Fibroblast of skin of right quadriceps (primary cell): ENCODE measurements around the gene NEURL2.
A peak's percentile ranks its signal among the peaks of the same experiment; 100 is the strongest.

Experiments
- DNase-seq: peaks from one replicate; pipeline ENCODE4 v3.0.0-alpha.2; 2013

The NEURL2 gene

GRCh38 chr20:45867136-45867818, 23.7 kb downstream of the NEURL2 start:
- no peak for DNase-seq

DNA sequence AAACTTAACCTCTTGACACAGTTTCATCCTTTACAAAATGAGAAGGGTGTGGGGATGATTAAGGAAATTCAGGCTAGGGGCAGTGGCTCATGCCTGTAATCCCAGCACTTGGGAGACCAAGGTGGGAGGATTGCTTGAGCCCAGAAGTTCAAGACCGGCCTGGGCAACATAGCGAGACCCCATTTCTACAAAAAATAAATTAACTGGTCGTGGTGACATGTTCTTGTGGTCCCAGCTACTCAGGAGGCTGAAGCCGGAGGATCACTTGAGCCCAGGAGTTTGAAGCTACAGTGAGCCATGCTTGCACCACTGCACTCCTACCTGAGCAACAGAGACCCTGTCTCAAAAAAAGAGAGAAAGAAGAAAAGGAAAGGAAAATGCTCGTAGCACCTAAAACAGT, 24.6 kb downstream of the NEURL2 start:
- DNase-seq = no peak

GRCh38 chr20:45863543-45864470, 27.2 kb downstream of the NEURL2 start:
- no peak for DNase-seq

DNA sequence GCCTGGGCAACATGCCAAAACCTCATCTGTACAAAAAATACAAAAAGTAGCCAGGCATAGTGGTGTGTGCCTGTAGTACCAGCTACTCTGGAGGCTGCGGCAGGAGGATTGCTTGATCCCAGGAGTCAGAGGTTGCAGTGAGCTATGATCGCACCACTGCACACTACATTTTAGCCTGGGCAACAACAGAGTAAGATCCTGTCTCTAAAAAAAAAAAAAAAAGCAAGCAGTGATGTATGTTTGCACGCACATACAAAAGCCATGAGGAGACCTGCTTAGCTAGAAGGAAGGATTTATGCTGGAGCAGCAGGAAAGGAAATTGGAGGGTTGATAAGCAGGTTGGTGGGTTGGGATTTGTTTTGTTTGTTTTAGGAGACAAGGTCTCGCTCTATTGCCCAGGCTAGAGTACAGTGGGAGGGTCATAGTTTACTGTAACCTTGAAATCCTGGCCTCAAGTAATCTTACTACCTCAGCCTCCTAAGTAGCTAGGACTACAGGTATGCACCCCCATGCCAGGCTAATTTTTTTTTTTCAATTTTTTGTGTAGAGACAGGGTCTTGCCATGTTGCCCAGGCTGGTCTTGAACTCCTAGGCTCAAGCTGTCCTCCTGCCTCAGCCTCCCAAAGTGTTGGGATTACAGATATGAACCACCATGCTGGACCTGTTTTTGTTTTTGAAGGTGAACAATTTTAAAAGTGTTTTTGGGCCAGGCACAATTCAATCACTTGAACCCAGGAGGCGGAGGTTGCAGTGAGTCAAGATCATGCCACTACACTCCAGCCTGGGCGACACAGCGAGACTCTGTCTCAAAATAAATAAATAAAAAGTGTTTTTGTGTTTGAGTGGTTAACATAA, 29.6 kb downstream of the NEURL2 start:
- no peak for DNase-seq

- DNase-seq = no peak
These were observed 30.3 kb downstream of the NEURL2 start for GRCh38 chr20:45860560-45861220.

DNA sequence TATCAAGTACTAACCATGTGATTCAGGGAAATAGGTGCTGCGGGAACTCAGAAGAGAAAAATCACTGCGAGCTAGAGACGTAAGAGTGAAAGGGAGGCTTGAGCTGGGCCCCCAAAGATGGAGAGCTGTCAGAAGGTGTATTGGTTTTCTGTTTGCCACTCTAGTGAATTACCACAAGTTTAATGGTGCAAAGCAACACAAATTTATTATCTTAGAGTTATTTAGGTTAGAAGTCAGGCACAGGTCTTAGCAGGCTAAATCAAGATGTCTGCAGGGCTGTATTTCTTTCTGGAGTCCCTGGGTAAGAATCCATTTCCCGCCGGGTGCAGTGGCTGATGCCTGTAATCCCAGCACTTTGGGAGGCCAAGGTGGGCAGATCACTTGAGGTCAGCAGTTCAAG, 31.1 kb downstream of the NEURL2 start:
- no peak for DNase-seq

DNA sequence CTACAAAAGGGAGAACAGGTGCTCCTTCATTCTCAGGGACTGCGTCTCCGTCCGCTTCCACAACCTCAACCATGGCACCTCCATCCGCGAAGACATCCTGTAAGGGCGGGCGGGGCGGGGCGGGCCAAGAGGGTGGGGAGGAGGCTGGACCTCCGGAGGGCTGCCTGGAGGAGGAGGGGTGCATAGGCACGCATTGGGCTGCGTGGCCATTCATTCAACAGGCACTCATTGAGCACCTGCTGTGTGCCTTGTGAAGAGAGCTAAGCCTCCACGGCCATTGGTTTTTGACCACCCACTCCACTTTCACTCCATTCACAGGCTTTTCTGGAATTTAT, 33.2 kb downstream of the NEURL2 start:
- DNase-seq = no peak

DNA sequence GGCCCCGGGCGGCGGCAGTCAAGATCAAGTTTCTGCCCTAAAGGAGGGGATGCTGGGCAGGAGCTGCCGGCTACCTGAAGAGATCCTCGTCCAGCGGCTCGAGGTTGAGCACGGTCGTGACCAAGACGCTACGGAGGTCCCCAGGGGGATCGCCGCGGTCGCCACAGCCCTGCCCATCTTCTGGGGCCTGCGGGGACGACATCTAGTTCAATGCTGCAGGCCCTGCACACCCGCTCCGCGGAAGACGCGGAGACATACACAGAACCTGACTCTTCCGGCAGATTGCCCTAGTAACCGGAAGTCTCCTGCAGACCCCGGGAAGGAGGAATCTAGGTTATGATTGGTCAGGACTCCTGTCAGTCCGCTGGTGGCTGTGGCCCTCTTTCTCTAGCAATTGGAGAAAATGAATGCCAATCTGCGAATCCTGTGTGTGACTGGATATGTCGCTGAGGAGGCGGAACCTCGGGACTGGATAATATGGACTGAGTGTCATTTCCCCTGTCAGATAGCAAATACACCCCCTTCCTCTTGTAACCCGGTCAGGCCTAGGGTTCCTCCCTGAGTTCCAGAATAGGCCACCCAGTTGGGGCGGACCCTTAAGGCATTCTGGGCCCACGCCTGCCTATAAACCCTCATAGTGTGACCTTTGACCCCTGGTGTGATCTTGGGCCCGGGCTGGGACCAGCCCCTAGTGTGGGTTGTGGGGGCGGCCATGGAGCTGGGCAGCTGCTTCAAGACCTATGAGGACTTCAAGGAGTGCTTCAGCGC, 33.7 kb downstream of the NEURL2 start, which contains the start of the genes ACOT8 and ZSWIM3:
ACOT8 (minus strand) TSS at position 279 of the 768 bp plus-strand sequence; CDS start at position 202, 77 bp downstream.
ZSWIM3 (plus strand) TSS at position 501 of the 768 bp plus-strand sequence; CDS start at position 713, 212 bp downstream.
- peak; percentile 100 for DNase-seq

DNA sequence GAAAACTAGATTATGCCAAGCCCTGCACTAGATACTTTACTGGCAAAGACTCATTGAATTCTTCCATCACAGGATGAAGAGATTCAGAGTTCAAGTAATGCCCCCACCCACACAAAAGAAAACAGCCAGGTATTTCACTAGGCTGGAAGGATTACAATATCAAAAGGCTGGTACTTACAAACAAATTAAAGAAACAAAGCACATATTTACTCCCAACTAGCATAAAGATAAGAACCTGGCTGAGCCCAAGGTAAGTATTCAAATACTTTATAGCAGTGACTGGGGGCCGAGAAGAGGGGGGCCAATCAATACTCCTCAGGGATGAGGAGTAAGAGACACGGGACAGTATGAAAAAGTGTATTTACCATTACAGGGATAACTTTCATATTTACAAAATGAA, 37.5 kb downstream of the NEURL2 start:
- DNase-seq = no peak

DNA sequence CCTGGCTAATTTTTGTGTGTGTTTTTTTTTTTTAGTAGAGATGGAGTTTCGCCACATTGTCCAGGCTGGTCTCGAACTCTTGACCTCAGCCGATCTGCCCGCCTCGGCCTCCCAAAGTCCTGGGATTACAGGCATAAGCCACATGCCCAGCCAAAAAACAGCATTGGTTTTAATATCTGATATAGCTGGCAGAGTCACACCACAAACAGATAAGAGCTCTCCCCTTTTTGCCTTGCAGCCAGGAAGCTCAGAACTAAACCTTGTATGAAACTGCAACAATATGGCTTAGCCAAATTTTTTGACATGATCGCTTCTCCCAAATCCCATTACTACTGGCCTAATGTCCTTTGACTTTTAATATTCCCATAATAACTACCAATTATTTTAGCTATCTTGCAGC, 38.7 kb downstream of the NEURL2 start:
- DNase-seq = no peak

- no peak for DNase-seq
These were observed 39.5 kb downstream of the NEURL2 start for GRCh38 chr20:45851501-45851900.

- DNase-seq = no peak
These were observed 40.1 kb downstream of the NEURL2 start for GRCh38 chr20:45850926-45851325.

DNA sequence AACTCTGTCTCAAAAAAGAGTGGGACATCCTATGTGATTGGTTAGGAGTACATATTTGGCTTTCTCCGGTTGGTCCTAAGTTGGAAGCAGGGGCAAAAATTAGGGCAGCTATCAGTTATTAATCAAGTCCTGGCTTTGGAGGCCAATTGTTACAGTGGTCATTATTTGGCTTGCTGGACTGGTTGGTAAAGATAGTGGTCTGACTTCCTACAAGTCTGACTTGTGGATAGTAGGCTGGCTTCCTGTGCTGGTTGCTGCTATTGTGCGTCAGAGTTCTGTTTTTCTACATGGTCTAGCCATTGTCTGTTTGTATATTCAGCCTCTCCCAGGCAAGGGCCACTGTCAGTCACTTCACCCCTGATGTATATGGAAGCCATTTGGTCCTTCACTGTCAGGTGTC, 40.8 kb downstream of the NEURL2 start:
- DNase-seq = no peak

GRCh38 chr20:45848969-45849582, 41.9 kb downstream of the NEURL2 start:
- DNase-seq = no peak

DNA sequence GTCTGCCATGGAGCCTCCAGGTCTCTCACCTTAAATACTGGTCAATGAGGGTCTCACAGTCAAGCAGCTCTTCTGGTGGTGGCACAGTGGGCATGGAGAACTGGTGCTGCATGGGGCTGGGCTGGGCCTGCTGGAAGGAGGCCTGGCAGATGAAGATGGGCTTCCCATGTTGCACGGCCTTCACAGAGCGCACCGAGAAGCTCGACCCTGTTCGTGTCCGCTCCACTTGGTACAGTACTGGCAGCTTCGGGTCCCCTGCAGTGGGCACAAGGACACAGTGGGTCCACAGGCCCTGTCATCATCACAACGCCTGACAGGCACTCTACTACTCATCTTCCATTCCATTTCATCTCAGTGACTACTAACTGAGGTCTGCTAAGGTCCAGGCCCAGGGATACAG, 42.6 kb downstream of the NEURL2 start:
- DNase-seq = no peak

DNA sequence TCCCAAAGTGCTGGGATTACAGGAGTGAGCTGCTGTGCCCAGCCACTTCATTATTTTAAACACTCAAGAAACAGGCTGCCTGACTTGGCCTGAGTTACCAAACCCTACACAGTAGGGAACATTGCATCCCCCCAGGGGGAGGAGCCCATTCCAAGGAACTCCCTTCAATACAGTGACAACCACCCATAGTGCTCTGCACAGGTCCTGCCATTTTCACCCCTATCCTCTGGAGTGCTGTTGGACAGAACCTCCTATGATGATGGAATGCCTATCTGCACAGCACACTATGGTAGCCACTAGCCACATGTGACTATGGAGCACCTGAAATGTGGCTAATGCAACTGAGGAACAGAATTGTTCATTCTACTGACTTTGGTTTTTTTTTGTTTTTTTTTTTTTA, 45.6 kb downstream of the NEURL2 start:
- no peak for DNase-seq

GRCh38 chr20:45843506-45843905, 47.5 kb downstream of the NEURL2 start:
- no peak for DNase-seq

GRCh38 chr20:45842169-45842812, 48.7 kb downstream of the NEURL2 start:
- no peak for DNase-seq

DNA sequence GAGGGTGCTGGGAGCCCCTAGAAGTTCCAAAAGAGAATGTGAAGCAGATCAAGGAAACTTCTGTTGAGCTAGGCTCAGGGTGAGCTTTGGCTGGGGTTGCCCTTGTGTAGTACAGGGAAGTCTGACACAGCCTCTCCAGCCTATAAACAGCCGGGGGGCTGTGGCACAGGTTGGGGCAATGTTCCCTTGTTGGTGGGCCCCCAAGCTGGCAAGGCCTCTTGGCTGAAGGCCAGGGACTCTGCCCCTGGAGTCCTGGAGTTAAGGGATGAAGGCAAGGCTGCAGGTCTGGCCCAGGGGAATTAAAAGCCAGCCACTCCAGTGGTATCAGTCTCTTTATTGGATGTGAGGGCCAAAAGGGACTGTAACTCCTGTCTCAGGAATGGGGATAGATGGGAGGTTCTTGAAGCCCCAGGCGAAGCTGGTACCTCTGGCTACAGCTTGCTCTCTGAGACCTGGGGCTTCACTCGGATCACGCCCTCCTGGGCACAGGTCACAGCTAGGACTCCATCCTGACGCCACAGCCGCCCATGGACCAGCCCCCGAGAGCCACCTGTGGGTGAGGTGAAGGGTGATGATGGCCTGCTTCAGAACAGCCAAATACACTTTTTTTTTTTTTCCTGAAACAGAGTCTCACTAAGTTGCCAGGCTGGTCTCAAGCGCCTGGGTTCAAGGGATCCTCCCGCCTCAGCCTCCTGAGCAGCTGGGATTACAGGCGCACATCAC, 49.4 kb downstream of the NEURL2 start:
- DNase-seq = no peak

DNA sequence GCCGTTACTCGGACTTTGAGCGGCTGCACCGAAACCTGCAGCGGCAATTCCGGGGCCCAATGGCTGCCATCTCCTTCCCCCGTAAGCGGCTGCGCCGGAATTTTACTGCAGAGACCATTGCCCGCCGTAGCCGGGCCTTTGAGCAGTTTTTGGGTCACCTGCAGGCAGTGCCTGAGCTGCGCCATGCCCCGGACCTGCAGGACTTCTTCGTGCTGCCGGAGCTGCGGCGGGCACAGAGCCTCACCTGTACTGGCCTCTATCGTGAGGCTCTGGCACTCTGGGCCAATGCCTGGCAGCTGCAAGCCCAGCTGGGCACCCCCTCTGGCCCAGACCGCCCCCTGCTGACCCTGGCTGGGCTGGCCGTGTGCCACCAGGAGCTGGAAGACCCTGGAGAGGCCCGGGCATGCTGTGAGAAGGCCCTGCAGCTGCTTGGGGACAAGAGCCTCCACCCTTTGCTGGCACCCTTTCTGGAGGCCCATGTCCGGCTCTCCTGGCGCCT, 50.3 kb downstream of the NEURL2 start:
- no peak for DNase-seq
